DMS153 (cell line): ENCODE data around the gene GZMM.
"Not testable (repeated sequence)": the region's sequence is repeated elsewhere in the genome, so short reads cannot be mapped to it uniquely, and the experiment has no call there.

Experiments used
- DNase-seq: peaks from one replicate; lab custom pipeline; 2025; lab: John Stamatoyannopoulos, UW

GZMM gene

DNA sequence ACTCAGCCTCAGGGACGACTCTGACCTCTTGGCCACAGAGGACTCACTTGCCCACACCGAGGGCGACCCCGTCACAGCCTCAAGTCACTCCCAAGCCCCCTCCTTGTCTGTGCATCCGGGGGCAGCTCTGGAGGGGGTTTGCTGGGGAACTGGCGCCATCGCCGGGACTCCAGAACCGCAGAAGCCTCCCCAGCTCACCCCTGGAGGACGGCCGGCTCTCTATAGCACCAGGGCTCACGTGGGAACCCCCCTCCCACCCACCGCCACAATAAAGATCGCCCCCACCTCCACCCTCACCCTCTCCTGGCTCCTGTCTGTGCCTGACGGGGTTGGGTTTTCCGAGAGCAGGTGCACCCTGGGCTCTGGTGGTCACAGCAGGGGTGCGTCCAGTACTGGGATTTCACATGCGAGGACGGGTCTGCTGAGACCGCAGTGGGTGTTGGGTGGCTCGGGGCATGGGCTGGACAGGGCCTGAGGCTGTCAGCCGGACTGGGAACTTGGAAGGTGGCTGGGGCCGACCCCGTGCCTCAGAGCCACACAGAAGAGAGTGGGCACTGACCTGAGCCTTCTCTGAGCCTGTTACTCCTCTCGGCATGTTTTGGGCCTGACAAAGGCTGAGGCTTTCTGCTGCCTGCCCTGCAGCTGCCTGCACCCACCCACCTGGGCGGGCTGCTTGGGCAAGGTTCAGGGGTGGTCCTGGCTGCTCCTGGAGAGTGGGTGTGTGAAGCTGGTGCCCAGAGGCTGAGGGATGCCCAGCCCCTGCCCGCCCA, 39.5 kb downstream of the GZMM start:
- no peak for DNase-seq

- DNase-seq: no peak
Observed at GRCh38 chr19:583968-584239, 40.1 kb downstream of the GZMM start.

DNA sequence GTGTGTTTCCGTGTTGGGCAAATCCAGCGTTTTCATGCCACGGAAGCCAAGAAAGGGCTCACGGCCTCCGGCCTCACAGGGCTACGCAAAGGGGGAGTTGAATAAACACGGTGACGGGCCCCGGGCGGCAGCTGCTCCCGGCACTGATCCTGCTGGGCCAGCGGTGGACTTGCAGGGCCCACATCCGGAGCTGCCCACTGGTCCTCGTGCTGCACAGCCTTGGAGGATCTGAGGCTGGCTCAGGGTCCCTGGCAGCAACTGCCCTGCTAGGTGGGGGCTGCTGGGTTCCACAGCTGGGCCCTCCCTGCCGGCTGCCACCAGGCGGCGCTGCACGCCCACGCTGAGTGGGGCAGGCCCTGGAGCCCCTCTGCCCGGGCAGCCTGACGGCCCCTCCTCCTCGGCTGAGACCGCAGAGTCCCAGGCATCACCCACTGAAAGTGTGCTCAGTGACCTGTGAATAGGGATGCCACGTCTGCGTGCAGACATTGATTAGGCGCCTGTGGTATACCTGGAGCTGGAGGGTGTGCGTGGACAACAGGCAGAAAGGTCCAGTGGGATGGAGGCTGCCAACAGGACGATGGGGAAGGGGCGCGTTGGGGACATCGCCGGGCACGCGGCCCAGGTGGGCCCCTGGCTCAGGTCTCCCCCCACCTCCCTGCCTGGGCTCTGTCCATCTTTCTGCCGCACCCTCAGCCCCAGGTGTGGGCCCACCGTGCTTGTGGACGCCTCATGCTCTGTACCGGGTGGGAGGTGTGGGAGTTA, 40.6 kb downstream of the GZMM start:
- no peak for DNase-seq

DNA sequence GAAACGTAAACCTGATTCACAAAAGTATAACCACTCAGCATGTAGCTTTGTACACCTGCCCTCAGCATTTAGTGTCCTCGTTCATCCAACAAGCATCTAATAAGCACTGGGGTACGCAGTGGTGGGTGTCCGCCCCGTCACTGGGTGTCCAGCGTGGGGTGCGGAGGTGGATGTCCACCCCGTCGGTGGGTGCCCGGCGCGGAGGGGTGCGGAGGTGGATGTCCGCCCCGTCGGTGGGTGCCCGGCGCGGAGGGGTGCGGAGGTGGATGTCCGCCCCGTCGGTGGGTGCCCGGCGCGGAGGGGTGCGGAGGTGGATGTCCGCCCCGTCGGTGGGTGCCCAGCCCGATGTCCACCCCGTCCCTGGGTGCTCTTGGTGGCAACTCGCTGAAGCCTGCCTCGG, 41.3 kb downstream of the GZMM start:
- not testable (repeated sequence) for DNase-seq

GRCh38 chr19:585551-586110, 41.8 kb downstream of the GZMM start:
- DNase-seq: no peak

GRCh38 chr19:588093-588740, 44.4 kb downstream of the GZMM start:
- peak; percentile 61 for DNase-seq

DNA sequence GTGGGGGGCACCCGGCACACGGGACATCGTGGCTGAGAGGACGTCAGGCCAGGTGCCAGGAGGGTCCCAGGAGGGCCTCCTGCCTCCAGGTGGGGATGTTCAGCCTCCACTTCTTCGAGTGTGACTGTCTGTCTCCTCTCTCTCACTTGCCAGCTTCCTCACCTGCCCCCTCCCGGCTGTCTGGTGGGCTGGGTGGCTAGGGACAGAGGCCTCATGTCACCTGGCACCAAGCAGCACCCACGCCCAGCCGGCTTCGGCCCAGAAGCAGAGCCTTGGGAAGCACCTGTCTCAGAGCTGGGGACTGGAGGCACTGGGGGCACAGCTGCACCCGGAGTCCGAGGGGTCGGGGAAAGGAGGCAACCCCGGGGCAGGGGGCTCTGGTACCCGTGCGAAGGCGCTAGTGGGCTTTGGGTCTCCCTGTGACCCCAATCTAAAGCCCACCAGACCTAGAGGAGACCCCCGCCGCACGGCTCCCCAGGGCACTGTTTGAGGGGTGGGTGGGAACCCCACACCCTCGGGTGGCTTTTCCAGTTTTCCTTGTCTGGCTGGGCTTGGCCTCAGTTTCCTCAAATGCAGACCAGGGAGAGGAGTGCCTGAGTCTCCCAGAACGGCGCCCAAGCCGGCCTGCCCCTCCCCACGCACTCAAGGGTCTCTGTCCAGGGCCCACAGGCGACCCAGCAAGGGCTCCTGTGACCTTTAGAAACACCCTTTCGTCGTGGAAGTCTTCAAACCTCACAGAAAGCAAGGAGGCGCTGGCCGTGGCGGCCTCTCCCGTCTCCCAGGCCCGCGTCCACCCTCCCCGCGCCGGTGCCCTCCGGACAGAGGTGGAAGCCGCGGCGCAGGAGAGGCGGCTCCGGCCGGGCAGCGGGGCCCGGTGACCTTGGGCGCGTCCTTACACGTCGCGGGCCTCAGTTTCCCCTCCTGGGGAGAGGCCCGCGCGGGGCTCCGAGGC, 45.2 kb downstream of the GZMM start:
- peak; percentile 18 for DNase-seq

DNA sequence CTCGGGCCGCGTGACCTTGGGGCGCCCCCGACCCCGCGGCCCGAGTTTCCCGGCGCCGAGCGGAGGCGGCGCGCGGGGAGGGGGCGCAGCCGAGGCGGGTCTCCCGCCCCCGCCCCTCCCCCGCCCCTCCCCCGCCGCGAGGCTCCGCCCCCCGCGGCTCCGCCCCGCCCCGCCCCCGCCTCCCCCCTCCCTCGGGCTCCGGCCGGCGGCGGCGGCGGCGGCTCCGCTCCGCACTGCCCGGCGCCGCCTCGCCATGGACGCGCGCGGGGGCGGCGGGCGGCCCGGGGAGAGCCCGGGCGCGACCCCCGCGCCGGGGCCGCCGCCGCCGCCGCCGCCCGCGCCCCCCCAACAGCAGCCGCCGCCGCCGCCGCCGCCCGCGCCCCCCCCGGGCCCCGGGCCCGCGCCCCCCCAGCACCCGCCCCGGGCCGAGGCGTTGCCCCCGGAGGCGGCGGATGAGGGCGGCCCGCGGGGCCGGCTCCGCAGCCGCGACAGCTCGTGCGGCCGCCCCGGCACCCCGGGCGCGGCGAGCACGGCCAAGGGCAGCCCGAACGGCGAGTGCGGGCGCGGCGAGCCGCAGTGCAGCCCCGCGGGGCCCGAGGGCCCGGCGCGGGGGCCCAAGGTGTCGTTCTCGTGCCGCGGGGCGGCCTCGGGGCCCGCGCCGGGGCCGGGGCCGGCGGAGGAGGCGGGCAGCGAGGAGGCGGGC, 46.0 kb downstream of the GZMM start, which contains the start of gene HCN2:
HCN2 (plus strand) TSS at position 189 of the 703 bp plus-strand sequence; CDS start at position 254, 65 bp downstream.
- no peak for DNase-seq

- no peak for DNase-seq
Observed at GRCh38 chr19:590396-590745, 46.5 kb downstream of the GZMM start.

- DNase-seq: no peak
Observed at GRCh38 chr19:590750-591098, 46.9 kb downstream of the GZMM start.

DNA sequence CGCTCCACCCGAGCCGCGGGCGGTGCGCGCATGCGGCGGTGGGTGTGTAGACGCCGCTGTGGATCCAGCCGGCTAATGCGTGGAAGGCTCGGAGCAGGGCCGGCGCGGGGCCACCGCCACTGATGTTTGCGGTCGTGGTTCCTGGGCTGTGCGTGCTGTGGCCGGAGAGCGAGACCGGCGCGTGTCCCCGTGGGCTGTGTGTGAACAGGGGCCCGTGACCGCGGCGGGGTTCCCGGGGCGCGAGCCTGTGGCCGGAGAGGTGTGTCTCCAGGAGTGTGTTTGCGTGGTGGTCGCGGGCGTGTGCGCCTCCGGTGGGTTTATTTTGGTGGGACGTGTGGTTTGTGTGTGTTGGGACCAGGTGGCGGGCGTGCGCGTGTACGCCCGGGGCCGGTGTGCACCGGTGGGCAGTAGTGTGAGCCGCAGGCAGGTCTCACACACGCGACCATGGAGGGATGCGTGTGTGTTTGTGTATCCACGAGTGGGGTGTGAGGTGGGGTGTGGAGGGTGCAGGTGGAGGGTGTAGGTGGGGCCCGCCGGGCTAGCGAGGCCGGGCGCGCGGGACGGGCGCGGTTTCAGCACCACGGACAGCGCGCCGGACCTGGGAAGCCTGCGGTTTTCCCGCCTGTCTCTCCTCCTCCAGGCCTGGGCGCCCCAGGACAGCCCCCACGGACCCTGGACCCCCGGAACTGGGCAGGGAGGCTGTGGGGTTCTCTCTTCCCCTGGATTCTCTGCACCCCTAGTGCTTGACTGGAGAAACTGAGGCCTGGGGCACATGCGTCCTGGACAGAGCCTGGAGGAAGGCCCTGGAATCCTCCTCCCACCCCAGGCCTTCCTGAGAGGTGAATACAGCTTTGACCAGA, 47.5 kb downstream of the GZMM start:
- DNase-seq: no peak

DNA sequence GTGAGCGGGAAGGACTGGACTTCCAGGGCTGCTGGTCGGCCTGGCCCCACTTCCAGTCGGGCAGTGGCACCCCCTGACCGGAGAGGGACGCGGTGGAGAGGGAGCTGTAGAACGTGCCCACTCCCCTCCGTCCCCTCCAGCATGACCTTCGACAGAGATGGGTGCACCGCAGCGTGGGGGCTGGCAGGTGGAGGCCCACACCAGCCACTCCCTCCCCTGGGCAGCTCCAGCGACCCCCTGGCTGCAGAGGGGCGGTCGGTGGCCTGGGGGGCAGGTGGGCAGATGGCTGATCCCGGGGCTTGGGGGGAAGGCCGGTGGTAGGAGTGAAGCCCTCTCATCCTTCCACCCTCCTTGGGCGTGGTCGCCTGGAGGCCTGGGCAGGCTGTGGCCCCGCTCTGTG, 48.2 kb downstream of the GZMM start:
- DNase-seq: no peak

DNA sequence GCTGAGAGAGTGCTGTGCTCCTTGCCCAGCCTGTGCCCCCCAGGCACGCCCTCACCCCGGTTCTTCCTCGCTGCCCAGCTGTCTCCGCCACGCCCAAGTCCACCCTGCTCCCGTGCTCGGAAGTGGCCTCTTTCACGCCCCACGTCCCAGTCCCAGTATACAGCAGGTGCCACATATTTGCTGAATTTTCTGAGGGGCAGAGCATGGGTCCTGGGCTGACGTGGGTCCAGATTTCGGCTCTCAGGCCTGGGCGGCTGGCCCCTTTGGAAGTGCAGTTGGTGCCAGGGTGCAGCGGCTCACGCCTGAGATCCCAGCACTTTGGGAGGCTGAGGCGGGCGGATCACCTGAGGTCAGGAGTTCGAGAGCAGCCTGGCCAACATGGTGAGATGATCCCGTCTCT, 49.2 kb downstream of the GZMM start:
- DNase-seq: no peak

DNA sequence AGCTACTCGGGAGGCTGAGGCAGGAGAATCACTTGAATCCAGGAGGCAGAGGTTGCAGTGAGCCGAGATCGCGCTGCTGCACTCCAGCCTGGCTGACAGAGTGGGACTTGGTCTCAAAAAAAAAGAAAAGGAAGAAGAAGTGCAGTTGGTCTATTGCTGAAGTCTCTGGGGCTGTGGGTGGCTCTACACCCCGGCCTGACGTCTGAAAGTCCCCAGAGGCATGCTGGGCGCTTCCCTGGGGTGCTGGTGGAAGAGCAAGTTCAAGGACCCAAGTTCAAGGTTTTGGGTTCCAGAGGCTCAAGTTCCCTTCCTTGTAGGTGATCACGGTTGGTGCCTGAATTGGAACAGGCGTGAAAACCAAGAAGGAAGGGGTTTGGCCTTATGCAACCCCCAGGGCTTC, 49.7 kb downstream of the GZMM start:
- no peak for DNase-seq

- no peak for DNase-seq
Observed at GRCh38 chr19:594265-594870, 50.5 kb downstream of the GZMM start.

DNA sequence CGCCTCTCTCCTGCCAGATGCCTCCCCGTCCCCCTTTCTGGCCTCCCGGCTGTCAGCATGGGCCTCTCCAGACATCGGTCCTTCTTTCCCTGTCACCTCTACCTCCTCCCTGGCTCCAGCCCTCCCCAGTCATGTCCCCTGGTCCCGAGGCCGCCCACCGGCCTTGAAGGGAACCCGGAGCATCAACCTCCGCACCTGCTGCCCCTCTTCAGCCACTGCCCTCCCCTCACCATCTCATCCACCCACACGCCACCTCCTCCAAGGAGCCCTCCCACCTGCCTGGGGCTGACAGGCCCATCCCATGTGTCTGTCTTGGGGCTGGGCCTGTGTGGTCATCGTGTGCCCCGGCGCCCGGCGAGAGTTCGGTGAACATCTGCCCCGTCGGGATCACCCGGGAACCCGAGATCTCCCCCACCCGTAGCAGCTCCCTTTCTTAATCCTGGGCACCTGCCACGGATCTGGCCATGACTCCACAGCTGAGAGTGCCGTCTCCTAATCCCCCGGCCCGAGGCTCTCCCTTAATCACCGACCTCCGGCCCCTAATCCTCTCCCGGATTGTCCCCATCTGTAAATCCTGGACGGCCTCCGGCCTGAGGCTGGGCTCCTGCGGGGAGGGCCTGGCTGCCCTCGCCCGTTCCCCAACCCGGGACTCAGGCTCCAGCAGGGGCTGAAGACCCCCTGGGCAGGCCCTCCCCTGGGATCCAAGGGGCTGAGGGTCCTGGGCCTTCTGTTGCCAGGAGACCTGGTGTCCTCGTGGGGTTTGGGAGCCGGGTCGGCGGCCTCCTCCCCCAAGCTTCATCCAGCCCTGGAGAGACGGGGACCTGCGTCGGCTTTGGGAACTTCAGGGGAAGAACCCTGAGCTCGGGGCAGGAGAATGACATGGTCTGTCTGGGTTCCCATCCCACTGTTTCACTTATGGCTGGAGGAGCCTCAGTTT, 51.7 kb downstream of the GZMM start:
- DNase-seq: no peak

- DNase-seq: no peak
Observed at GRCh38 chr19:596263-596655, 52.4 kb downstream of the GZMM start.

DNA sequence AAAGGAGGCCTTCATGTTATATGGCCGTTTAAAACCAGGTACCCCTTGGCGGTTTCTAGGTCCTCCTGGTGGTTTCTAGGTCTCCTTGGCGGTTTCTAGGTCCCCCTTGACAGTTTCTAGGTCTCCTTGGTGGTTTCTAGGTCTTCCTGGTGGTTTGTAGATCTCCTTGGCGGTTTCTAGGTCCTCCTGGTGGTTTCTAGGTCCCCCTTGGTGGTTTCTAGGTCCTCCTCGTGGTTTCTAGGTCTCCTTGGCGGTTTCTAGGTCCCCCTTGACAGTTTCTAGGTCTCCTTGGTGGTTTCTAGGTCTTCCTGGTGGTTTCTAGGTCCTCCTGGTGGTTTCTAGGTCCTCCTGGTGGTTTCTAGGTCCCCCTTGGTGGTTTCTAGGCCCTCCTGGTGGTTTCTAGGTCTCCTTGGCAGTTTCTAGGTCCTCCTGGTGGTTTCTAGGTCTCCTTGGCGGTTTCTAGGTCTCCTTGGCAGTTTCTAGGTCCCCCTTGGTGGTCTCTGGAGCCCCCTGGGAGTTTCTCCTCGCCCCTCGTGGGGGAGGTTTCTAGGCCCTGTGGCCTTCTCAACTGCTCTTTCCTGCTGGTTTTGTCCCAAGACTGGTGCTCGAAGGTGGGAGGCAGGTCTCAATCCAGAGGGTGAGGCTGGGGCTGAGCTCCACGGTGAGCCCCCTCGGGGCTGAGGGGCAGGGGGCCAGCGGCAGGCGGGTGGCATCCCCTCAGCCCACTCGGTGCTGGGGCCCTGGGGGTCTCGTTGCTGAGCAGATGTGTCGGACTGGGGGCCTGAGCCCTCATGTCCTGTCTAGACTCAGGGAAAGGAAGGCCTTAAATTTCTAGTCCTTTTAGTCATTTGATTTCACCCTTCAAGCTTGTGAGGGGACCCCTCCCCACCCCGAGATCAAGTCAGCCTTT, 53.8 kb downstream of the GZMM start:
- no peak for DNase-seq
